ENCODE measurements around the gene HOXA4. TPM values are rescaled to one million over a fixed set of nuclear protein-coding genes. Genes with fewer than 3 reads are reported as not detected.
A peak's percentile ranks its signal among the peaks of the same experiment; 100 is the strongest.

The HOXA4 gene
- total and polyA plus RNA-seq, 2 experiments from 2014 or later, result not detected

DNA sequence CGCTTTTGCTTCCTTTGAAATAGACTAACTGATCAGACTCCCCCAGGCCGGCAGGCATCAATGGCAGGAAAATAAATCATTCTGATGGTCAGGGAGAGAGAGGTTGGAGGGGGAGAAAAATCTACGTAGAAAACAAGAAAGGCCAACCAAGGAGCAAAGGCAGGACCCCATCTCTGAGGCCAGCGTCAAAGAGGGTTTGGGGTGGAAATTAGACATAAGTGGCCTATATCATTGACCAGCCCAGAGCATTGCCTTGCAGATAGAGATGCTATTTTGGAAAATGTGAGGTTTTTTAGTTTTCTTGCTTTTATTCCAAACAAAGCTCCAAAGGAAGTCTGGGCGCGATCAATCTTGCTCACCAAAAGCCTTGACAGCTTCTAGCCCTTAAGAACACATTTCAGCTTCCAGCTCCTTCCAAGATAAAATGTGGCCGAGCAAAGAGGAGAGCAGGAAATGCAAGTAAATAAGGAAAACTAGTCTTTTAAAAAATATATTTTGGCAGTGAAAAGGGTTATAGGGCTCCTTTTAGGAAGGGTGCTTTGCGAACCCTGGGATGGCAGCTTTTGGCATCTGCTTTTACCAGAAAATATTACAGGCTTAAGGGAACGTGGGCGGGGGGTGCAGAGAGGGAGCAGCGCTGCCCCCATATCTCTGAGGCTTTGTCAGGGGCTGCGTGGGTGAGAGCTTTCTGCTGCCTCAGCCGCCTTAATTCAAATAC, 26.1 kb downstream of the HOXA4 start:
- Histone ChIP-seq H2AFZ (no peak overlapping the region), H3K27ac (ENCODE audit: low read depth) (no peak overlapping the region), H3K36me3 (ENCODE audit: insufficient read depth) (no peaks in the 10 kb centered on the region), H3K79me2 (replicated peaks; ENCODE audit: insufficient read depth) (no peaks in the 10 kb centered on the region), H3K27me3 (ENCODE audit: insufficient read depth) (peaks cover 100% of the 10 kb centered on the region), H3K4me3 (no peak overlapping the region), H3K4me1 (ENCODE audit: insufficient read depth) (peaks cover 43% of the 10 kb centered on the region), H4K20me1 (replicated peaks; ENCODE audit: insufficient read depth) (peaks cover 75% of the 10 kb centered on the region), H3K4me2 (no peak overlapping the region), H3K9me2 (ENCODE audit: insufficient read depth) (no peaks in the 10 kb centered on the region), H3F3A (replicated peaks; ENCODE audit: low read depth) (peaks cover 52% of the 10 kb centered on the region)
- TF ChIP-seq EZH2phosphoT487 (IDR thresholded peaks at IDR 0.05; ENCODE audit: unreplicated experiment) (peak; percentile 61), POLR2AphosphoS5 (IDR thresholded peaks at IDR 0.05; ENCODE audit: low read depth) (no peak), EZH2 (IDR thresholded peaks at IDR 0.05; ENCODE audit: low read depth, unreplicated experiment) (peak; percentile 81)
- Mint-ChIP-seq H3K27me3 (ENCODE audit: insufficient read depth, low read depth, poor library complexity) (peaks cover 100% of the 10 kb centered on the region), H3K27ac (no peak overlapping the region), H3K36me3 (ENCODE audit: low read depth) (no peaks in the 10 kb centered on the region; the same call in 2 of the 3 replicates), H3K9me3 (peaks cover 2% of the 10 kb centered on the region; the same call in 1 of the 3 replicates), H3K4me1 (peaks cover 35% of the 10 kb centered on the region), H3K4me3 (no peak overlapping the region)
- no peak for DNase-seq (ENCODE audit: low spot score)
- no peak for ATAC-seq

DNA sequence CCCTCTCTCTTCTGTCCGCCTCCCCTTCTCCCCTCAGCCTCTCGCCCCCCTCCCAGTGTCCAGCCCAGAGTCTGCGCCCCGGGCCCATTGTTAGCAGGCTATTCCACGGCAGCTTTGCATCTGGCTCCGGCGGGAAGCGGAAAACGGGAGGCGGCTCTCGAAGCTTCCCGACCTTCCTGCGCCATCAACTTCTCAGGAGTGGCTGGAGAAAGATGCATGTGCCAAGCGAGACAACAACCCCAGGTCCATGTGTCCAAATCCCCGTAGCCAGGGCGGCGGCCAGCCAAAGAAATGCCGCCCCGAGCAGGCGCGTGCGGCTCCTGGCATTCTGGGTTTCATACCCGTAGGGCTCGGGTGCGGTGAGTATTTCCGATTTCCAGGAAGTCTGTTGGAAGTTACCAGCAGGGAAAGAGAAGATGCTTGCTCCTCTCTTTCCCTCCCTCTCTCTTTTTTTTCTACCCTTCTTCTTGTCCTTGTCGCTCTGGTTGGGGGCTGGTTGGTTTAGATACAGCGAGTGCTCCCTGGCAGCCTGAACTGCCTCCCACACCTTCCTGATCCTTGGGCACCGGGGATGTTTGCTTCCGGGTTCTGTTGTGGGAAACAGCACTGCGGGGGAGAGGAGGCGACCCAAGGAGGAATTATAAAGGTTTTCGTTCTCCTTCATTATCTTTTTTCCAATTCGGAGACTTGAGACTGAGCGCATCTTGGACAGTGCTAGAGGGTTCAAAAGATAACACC, 26.9 kb downstream of the HOXA4 start:
- Mint-ChIP-seq H3K9me3 (peaks cover 7% of the 10 kb centered on the region; the same call in 1 of the 3 replicates), H3K27ac (no peak overlapping the region), H3K27me3 (ENCODE audit: insufficient read depth, low read depth, poor library complexity) (peaks cover 100% of the 10 kb centered on the region), H3K36me3 (ENCODE audit: low read depth) (no peaks in the 10 kb centered on the region; the same call in 2 of the 3 replicates), H3K4me3 (no peak overlapping the region), H3K4me1 (peaks cover 39% of the 10 kb centered on the region)
- peaks cover 49% of the 10 kb centered on the region for H3F3A ChIP-seq (replicated peaks; ENCODE audit: low read depth)
- peaks cover 42% of the 10 kb centered on the region for H3K4me1 ChIP-seq (ENCODE audit: insufficient read depth)
- H3K79me2 ChIP-seq (replicated peaks; ENCODE audit: insufficient read depth), result no peaks in the 10 kb centered on the region
- H3K27ac ChIP-seq (ENCODE audit: low read depth), result no peak overlapping the region
- DNase-seq (ENCODE audit: low spot score) (no peak), ATAC-seq (no peak)
- peaks cover 71% of the 10 kb centered on the region for H4K20me1 ChIP-seq (replicated peaks; ENCODE audit: insufficient read depth)
- H3K4me3 ChIP-seq, result no peak overlapping the region
- H3K9me2 ChIP-seq (ENCODE audit: insufficient read depth), result no peaks in the 10 kb centered on the region
- H2AFZ ChIP-seq, result no peak overlapping the region
- TF ChIP-seq STAT1 (IDR thresholded peaks at IDR 0.05; ENCODE audit: unreplicated experiment), result no peak
- no peak for TF ChIP-seq NANOG (IDR thresholded peaks at IDR 0.05; ENCODE audit: borderline replicate concordance)
- TF ChIP-seq ZNF462 (CRISPR knock-in tag; IDR thresholded peaks at IDR 0.05), result no peak
- no peak for TF ChIP-seq REST (IDR thresholded peaks at IDR 0.05; ENCODE audit: unreplicated experiment)
- TF ChIP-seq EZH2 (IDR thresholded peaks at IDR 0.05; ENCODE audit: low read depth, unreplicated experiment), result peak; percentile 93
- no peak for TF ChIP-seq ZNF114 (CRISPR knock-in tag; IDR thresholded peaks at IDR 0.05)
- peak; percentile 95 for TF ChIP-seq EZH2phosphoT487 (IDR thresholded peaks at IDR 0.05; ENCODE audit: unreplicated experiment)
- no peaks in the 10 kb centered on the region for H3K36me3 ChIP-seq (ENCODE audit: insufficient read depth)
- H3K4me2 ChIP-seq, result no peak overlapping the region
- H3K27me3 ChIP-seq (ENCODE audit: insufficient read depth), result peaks cover 100% of the 10 kb centered on the region

All from GM23338 (cell line).